HepG2 (cell line): ENCODE data around the gene CCL8. TPM values are rescaled to one million over a fixed set of nuclear protein-coding genes. Genes with fewer than 3 reads are reported as not detected.

ENCODE experiments used
- ATAC-seq: fragments of 200-7000 bp; cut with Tn5 transposase; 3 replicates; pipeline ENCODE4 v1.9.1; 2020; ENCODE audit warnings: mild to moderate bottlenecking, moderate library complexity
- BruUV-seq: library from RNA; stranded (reverse); fragments of 400-500 nt; replicated peaks from 2 replicates; lab custom pipeline; 2021; lab: Mats Ljungman, UMichigan
- CTCF ChIA-PET: fragments of 300-600 bp; formaldehyde crosslinking; extraction: SDS; loops from one replicate; lab custom pipeline; 2021; ENCODE audit warnings: low total read pairs, inconsistent platforms, low intra/inter-chr PET ratio; lab: Yijun Ruan, JAX
- POLR2A ChIA-PET: fragments of 350-600 bp; sonication (Branson Sonifier 250); formaldehyde crosslinking; loops from one replicate; lab custom pipeline; 2020; ENCODE audit warnings: antibody characterized with exemption, inconsistent platforms; lab: Yijun Ruan, JAX
- DNase-seq: peaks from one replicate; pipeline ENCODE4 v3.0.0-alpha.2; 2015; ENCODE audit warnings: low spot score
- FAIRE-seq: peaks from 3 replicates; lab custom pipeline; 2011; peaks lifted over from hg19 to GRCh38; lab: Jason Lieb, UNC
- H2AFZ ChIP-seq: one replicate; pipeline ENCODE4 v1.6.1; 2011; ENCODE audit warnings: low read length, inconsistent platforms
- H3K27ac ChIP-seq: fragments of 300-600 bp; 3 replicates; pipeline ENCODE4 v1.8.0; 2011; ENCODE audit warnings: mixed run types, mild to moderate bottlenecking, mixed read lengths, low read length, inconsistent platforms; ENCODE audit not compliant: insufficient read depth; ENCODE audit errors: extremely low read length
- H3K27me3 ChIP-seq, 2 experiments: fragments of 200-600 bp in 1 of 2; 2 replicates in 1 of 2; 3 replicates in 1 of 2; pipeline versions ENCODE4 v1.6.0 to v1.8.0; 2011; ENCODE audit warnings: low read length in 2 of 2, mild to moderate bottlenecking in 2 of 2, moderate library complexity in 2 of 2, inconsistent platforms in 1 of 2; ENCODE audit not compliant: insufficient read depth in 2 of 2, control insufficient read depth in 1 of 2
- H3K36me3 ChIP-seq, 2 experiments: fragments of 200-600 bp in 1 of 2; replicated peaks in 1 of 2; 2 replicates in 1 of 2; 3 replicates in 1 of 2; pipeline versions ENCODE4 v1.5.1 to v1.8.0; 2011; ENCODE audit warnings: low read length in 2 of 2, inconsistent platforms in 1 of 2; ENCODE audit not compliant: insufficient read depth in 2 of 2, control insufficient read depth in 1 of 2
- H3K4me1 ChIP-seq: 2 replicates; pipeline ENCODE4 v1.5.1; 2012; ENCODE audit warnings: low read length, inconsistent platforms; ENCODE audit not compliant: insufficient read depth
- H3K4me2 ChIP-seq: 2 replicates; pipeline ENCODE4 v1.6.0; 2011; ENCODE audit warnings: low read depth, low read length, inconsistent platforms
- H3K4me3 ChIP-seq, 3 experiments: fragments of 200-600 bp in 1 of 3; sonication (generic), shearing (Covaris generic) in 1 of 3; replicated peaks in 1 of 3; 2 replicates each; pipeline ENCODE4 v1.5.1; 2011 to 2016; ENCODE audit warnings: low read length in 3 of 3, inconsistent platforms in 2 of 3, low read depth in 2 of 3, mild to moderate bottlenecking in 2 of 3, control low read depth in 1 of 3, mixed read lengths in 1 of 3; ENCODE audit not compliant: insufficient read depth in 1 of 3
- H3K79me2 ChIP-seq: one replicate; pipeline ENCODE4 v1.6.1; 2011; ENCODE audit warnings: low read length, inconsistent platforms; ENCODE audit not compliant: insufficient read depth
- H3K9ac ChIP-seq: 2 replicates; pipeline ENCODE4 v1.6.0; 2011; ENCODE audit warnings: mild to moderate bottlenecking, low read depth, low read length, inconsistent platforms; ENCODE audit not compliant: insufficient read depth
- H3K9me3 ChIP-seq: 2 replicates; pipeline ENCODE4 v1.5.1; 2012; ENCODE audit warnings: mild to moderate bottlenecking, low read length
- H4K20me1 ChIP-seq: 2 replicates; pipeline ENCODE4 v1.6.0; 2011; ENCODE audit warnings: inconsistent platforms, mild to moderate bottlenecking, low read length, moderate library complexity; ENCODE audit not compliant: insufficient read depth
- ARID5B ChIP-seq: IDR thresholded peaks from 2 replicates; pipeline ENCODE4 v1.4.0; 2020; ENCODE audit warnings: mild to moderate bottlenecking, missing genetic modification reagents
- KLF11 ChIP-seq: IDR thresholded peaks from 2 replicates; pipeline ENCODE4 v1.6.1; 2016; ENCODE audit warnings: missing compliant biosample characterization
- MBNL3 ChIP-seq: fragments of 250-450 bp; sonication (Bioruptor Pico); conservative IDR thresholded peaks from 2 replicates; pipeline ENCODE4 v1.8.0; 2022; ENCODE audit warnings: mild to moderate bottlenecking, inconsistent platforms
- SRSF1 ChIP-seq: fragments of 200-400 bp; formaldehyde crosslinking; optimal IDR thresholded peaks from 2 replicates; pipeline ENCODE3; 2017; ENCODE audit warnings: mild to moderate bottlenecking, low read depth, low read length, moderate library complexity
- ZBTB40 ChIP-seq, 2 experiments: fragments of 450-650 bp in 1 of 2; sonication (generic) in 1 of 2; formaldehyde crosslinking in 1 of 2; IDR thresholded peaks; 2 replicates each; pipeline versions ENCODE4 v1.6.1 to v1.8.0; 2016 to 2022; ENCODE audit warnings: antibody characterized with exemption in 1 of 2, mild to moderate bottlenecking in 1 of 2, missing genetic modification reagents in 1 of 2
- ZNF136 ChIP-seq: sonication (generic); formaldehyde crosslinking; IDR thresholded peaks from 2 replicates; pipeline ENCODE4 v1.8.1; 2022; ENCODE audit warnings: low read depth, mild to moderate bottlenecking, moderate library complexity, missing genetic modification reagents
- WGBS: methylation state at CpG from one replicate; pipeline ENCODE4 v1.1.6; 2017; ENCODE audit warnings: low lambda C conversion rate; 5-methylcytosine and 5-hydroxymethylcytosine counted together
- in situ Hi-C: cut with HindIII; loops from 2 replicates; pipeline ENCODE4 v1.10.0; 2017; ENCODE audit warnings: low pct_unique_long_range_greater_than_20kb; ENCODE audit not compliant: extremely low pct_ligation_motif_present
- intact Hi-C: fragments of 100-400 bp; cut with micrococcal nuclease; formaldehyde crosslinking; loops from one replicate; pipeline ENCODE4 v1.10.0; 2022; ENCODE audit not compliant: unreplicated experiment
- polyA plus RNA-seq, 8 experiments: library from polyadenylated mRNA; depleted of rRNA in 3 of 8; stranded (reverse) in 7 of 8; unstranded in 1 of 8; fragments of >200 nt; fragmentation: Illumina TruSeq in 4 of 8; extraction: Trizol in 4 of 8; gene quantifications; 2 replicates each; pipeline versions ENCODE4 v1.2.1 to v1.2.3, GENCODE V29; 2011 to 2016; ENCODE audit warnings: low read depth in 4 of 8, missing spikeins in 1 of 8, mixed read lengths in 1 of 8; ENCODE audit not compliant: insufficient read depth in 1 of 8
- total RNA-seq, 5 experiments: library from RNA; depleted of rRNA; stranded (reverse); fragments of >200 nt; fragmentation: Illumina TruSeq; extraction: Trizol; gene quantifications; 2 replicates each; pipeline ENCODE4 v1.2.3, GENCODE V29; 2016; ENCODE audit warnings: low read depth in 1 of 5

CCL8 gene
- total and polyA plus RNA-seq, 2 of the 13 experiments (the other 11 are each of a cell fraction or from before 2014, with no cell fraction given), result not detected

GRCh38 chr17:34360601-34361270, 41.5 kb downstream of the CCL8 start:
- H3K9me3 ChIP-seq, result no peaks in the 10 kb centered on the region
- H3K27me3 ChIP-seq, result no peaks in the 10 kb centered on the region
- FAIRE-seq (no peak), ATAC-seq (no peak), DNase-seq (no peak)
- no TSS peak for BruUV-seq
- no peak overlapping the region for H3K4me3 ChIP-seq
- in situ Hi-C loops (loop anchor here (5.0 kb wide), 1 partner anchor 158 kb away; no protein-coding TSS in a partner anchor), intact Hi-C loops (loop anchor here (1.0 kb wide), 1 partner anchor 189 kb away; no protein-coding TSS in a partner anchor)
- H3K4me1 ChIP-seq, result no peaks in the 10 kb centered on the region
- TF ChIP-seq MBNL3 (CRISPR knock-in tag) (no peak), KLF11 (CRISPR knock-in tag) (no peak), ARID5B (CRISPR knock-in tag) (no peak), ZBTB40 (IDR thresholded peaks at IDR 0.05) (no peak), ZBTB40 (CRISPR knock-in tag; IDR thresholded peaks at IDR 0.05) (no peak), ZNF136 (no peak), SRSF1 (no peak)
- no peak overlapping the region for H3K4me2 ChIP-seq
- H4K20me1 ChIP-seq, result no peaks in the 10 kb centered on the region
- no peaks in the 10 kb centered on the region for H3K36me3 ChIP-seq
- H3K27ac ChIP-seq, result no peak overlapping the region
- H3K79me2 ChIP-seq, result no peaks in the 10 kb centered on the region
- WGBS, result 36% methylated on average over 11 of the region's 11 CpGs
- POLR2A ChIA-PET, result no interaction called here
- no peak overlapping the region for H3K9ac ChIP-seq
- CTCF ChIA-PET, result interaction anchor here (1.4 to 6.2 kb wide), 2 partner anchors 161 to 190 kb away, joined by 9 to 246 read pairs; no protein-coding TSS in a partner anchor
- no peak overlapping the region for H2AFZ ChIP-seq
